ENCODE measurements around the gene IRX6.

- TF ChIP-seq EZH2 (IDR thresholded peaks at IDR 0.05; ENCODE audit: insufficient read depth, poor library complexity, severe bottlenecking): no peak
- TF ChIP-seq EZH2phosphoT487 (IDR thresholded peaks at IDR 0.05; ENCODE audit: insufficient read depth, low read depth): no peak
Observed at GRCh38 chr16:55308973-55309372, 15.0 kb upstream of the IRX6 start.

All from GM23248 (cell line).